Suprapubic skin (tissue), 4 donors: ENCODE results near the gene ICA1. TPM values are rescaled to one million over a fixed set of nuclear protein-coding genes. Genes with fewer than 3 reads are reported as not detected.
A peak's percentile ranks its signal among the peaks of the same experiment; 100 is the strongest.

Experiments
- DNase-seq, 2 donors: peaks; one replicate each; pipeline ENCODE4 v3.0.0-alpha.2; 2019; ENCODE audit warnings: low spot score in 2 of 2
- H3K27ac ChIP-seq: fragments of 200-600 bp; sonication (generic); one replicate; pipeline ENCODE4 v1.5.1; 2019
- H3K27me3 ChIP-seq: fragments of 200-600 bp; sonication (generic); one replicate; pipeline ENCODE4 v1.5.1; 2019
- H3K36me3 ChIP-seq: fragments of 200-600 bp; sonication (generic); one replicate; pipeline ENCODE4 v1.5.1; 2019
- H3K4me1 ChIP-seq: fragments of 200-600 bp; sonication (generic); one replicate; pipeline ENCODE4 v1.5.1; 2019
- H3K4me3 ChIP-seq: fragments of 200-600 bp; sonication (generic); one replicate; pipeline ENCODE4 v1.5.1; 2019; ENCODE audit warnings: mild to moderate bottlenecking
- H3K9me3 ChIP-seq: fragments of 200-600 bp; sonication (generic); one replicate; pipeline ENCODE4 v1.5.1; 2019
- CTCF ChIP-seq, 2 donors: fragments of 200-600 bp in 1 of 2; fragments of 450-650 bp in 1 of 2; sonication (generic) in 1 of 2; IDR thresholded peaks; one replicate each; pipeline ENCODE4 v1.5.1; 2016 to 2019; ENCODE audit warnings: antibody characterized with exemption in 2 of 2, mild to moderate bottlenecking in 1 of 2, moderate library complexity in 1 of 2
- EP300 ChIP-seq: sonication (generic); formaldehyde crosslinking; IDR thresholded peaks from one replicate; pipeline ENCODE4 v1.6.1; 2017; ENCODE audit warnings: antibody characterized with exemption
- POLR2A ChIP-seq, 2 donors: fragments of 450-650 bp; IDR thresholded peaks; one replicate each; pipeline ENCODE4 v1.6.1; 2017; ENCODE audit warnings: antibody characterized with exemption in 2 of 2, mild to moderate bottlenecking in 2 of 2, moderate library complexity in 2 of 2
- POLR2AphosphoS5 ChIP-seq, 3 donors: sonication (generic); formaldehyde crosslinking; IDR thresholded peaks; one replicate each; pipeline ENCODE4 v1.6.1; 2017; ENCODE audit warnings: antibody characterized with exemption in 3 of 3
- WGBS: methylation state at CpG from one replicate; pipeline ENCODE4 v1.1.5; 2018; 5-methylcytosine and 5-hydroxymethylcytosine counted together
- total RNA-seq, 4 donors: library from RNA; depleted of rRNA; stranded (reverse); fragments of >200 nt; gene quantifications; one replicate each; pipeline ENCODE4 v1.1.0, GENCODE V29; 2016

Gene ICA1
- total RNA-seq, 4 donors from 2014 or later: 22.3 to 140 (median 38.8) TPM

GRCh38 chr7:8260871-8261694, 884 bp downstream of the ICA1 start:
- Histone ChIP-seq H3K27me3 (peaks cover 19% of the 10 kb centered on the region), H3K9me3 (no peaks in the 10 kb centered on the region), H3K4me3 (peak overlapping the region; percentile 88), H3K36me3 (no peaks in the 10 kb centered on the region), H3K4me1 (peaks cover 18% of the 10 kb centered on the region), H3K27ac (peak overlapping the region; percentile 88)
- TF ChIP-seq POLR2AphosphoS5 (IDR thresholded peaks at IDR 0.05): no peak
- TF ChIP-seq EP300: no peak
- TF ChIP-seq POLR2A (IDR thresholded peaks at IDR 0.05): no peak
- no peak for TF ChIP-seq CTCF (IDR thresholded peaks at IDR 0.05)
- peak; percentile 70 to 82 for DNase-seq
- WGBS: 9% methylated on average over 25 of the region's 31 CpGs

GRCh38 chr7:8259586-8260222, 2.3 kb downstream of the ICA1 start:
- Histone ChIP-seq H3K4me1 (peaks cover 18% of the 10 kb centered on the region), H3K27me3 (peaks cover 19% of the 10 kb centered on the region), H3K36me3 (no peaks in the 10 kb centered on the region), H3K27ac (no peak overlapping the region), H3K9me3 (no peaks in the 10 kb centered on the region), H3K4me3 (no peak overlapping the region)
- WGBS: 87% methylated on average over 10 of the region's 10 CpGs
- DNase-seq: no peak
- TF ChIP-seq POLR2AphosphoS5 (IDR thresholded peaks at IDR 0.05) (no peak), POLR2A (IDR thresholded peaks at IDR 0.05) (no peak), CTCF (IDR thresholded peaks at IDR 0.05) (no peak), EP300 (no peak)

GRCh38 chr7:8258734-8259133, 3.2 kb downstream of the ICA1 start:
- H3K9me3 ChIP-seq: no peaks in the 10 kb centered on the region
- H3K4me3 ChIP-seq: no peak overlapping the region
- peaks cover 18% of the 10 kb centered on the region for H3K27me3 ChIP-seq
- peaks cover 18% of the 10 kb centered on the region for H3K4me1 ChIP-seq
- 95% methylated on average over 1 of the region's 1 CpG for WGBS
- TF ChIP-seq POLR2A (IDR thresholded peaks at IDR 0.05): no peak
- no peak for TF ChIP-seq CTCF (IDR thresholded peaks at IDR 0.05)
- no peak for TF ChIP-seq POLR2AphosphoS5 (IDR thresholded peaks at IDR 0.05)
- TF ChIP-seq EP300: no peak
- DNase-seq: no peak
- H3K27ac ChIP-seq: no peak overlapping the region
- no peaks in the 10 kb centered on the region for H3K36me3 ChIP-seq

GRCh38 chr7:8258166-8258565, 3.8 kb downstream of the ICA1 start:
- no peak for DNase-seq
- TF ChIP-seq POLR2AphosphoS5 (IDR thresholded peaks at IDR 0.05): no peak
- no peak for TF ChIP-seq POLR2A (IDR thresholded peaks at IDR 0.05)
- TF ChIP-seq CTCF (IDR thresholded peaks at IDR 0.05): no peak
- no peak for TF ChIP-seq EP300
- Histone ChIP-seq H3K36me3 (no peaks in the 10 kb centered on the region), H3K27me3 (peaks cover 15% of the 10 kb centered on the region), H3K27ac (no peak overlapping the region), H3K4me3 (no peak overlapping the region), H3K9me3 (no peaks in the 10 kb centered on the region), H3K4me1 (peaks cover 18% of the 10 kb centered on the region)
- WGBS: 96% methylated on average over 4 of the region's 4 CpGs
